Erythroblast (primary cell): ENCODE measurements around the gene SLC5A10.

Experiments used
- GATA1 ChIP-seq: IDR thresholded peaks from 2 replicates; pipeline ENCODE4 v1.6.1; 2011; ENCODE audit warnings: low read depth, mild to moderate bottlenecking, control low read depth, low read length, moderate library complexity
- POLR2A ChIP-seq: IDR thresholded peaks from 2 replicates; pipeline ENCODE4 v1.6.1; 2011; ENCODE audit warnings: mild to moderate bottlenecking, low read length

DNA sequence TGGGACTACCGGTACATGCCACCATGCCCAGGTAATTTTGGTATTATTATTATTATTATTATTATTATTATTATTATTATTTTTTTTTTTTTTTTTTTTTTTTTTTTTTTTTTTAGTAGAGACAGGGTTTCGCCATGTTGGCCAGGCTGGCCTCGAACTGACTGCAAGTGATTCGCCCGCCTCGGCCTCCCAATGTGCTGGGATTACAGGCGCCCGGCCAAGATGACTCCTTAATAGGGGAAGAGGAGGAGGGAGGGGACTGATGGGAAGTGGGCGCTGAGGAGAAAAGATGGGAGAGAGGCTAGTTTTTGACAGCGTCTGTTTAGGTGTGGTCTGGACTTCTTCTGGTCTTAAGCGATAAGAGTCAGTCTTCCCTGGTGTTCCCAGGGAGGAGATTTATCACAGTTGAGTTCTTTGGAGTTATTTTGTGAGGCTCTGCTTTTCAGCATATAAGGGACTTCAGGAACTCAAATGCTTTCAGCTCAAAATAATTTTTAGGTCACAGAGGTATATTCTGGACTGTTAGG lies 34.4 kb upstream of the SLC5A10 start:
- TF ChIP-seq POLR2A: no peak
- no peak for TF ChIP-seq GATA1
